Measurements from ENCODE around the gene POLR3B. TPM values are rescaled to one million over a fixed set of nuclear protein-coding genes. Genes with fewer than 3 reads are reported as not detected.

The POLR3B gene
- total and polyA plus RNA-seq, 4 donors, result 2.0 to 8.0 (median 4.0) TPM

- Histone ChIP-seq H3K36me3 (ENCODE audit: control insufficient read depth in 1 of 2, insufficient read depth in 2 of 2, low read length in 1 of 2) (peaks cover 0 to 15% of the 10 kb centered on the region in 2 donors), H3K27ac (ENCODE audit: low read depth in 1 of 2, low read length in 2 of 2) (no peak overlapping the region), H3K4me1 (ENCODE audit: control insufficient read depth in 1 of 2, insufficient read depth in 2 of 2, low read length in 2 of 2) (no peaks in the 10 kb centered on the region), H3K4me3 (ENCODE audit: low read length in 2 of 2) (no peak overlapping the region), H3K27me3 (ENCODE audit: control insufficient read depth in 1 of 2, insufficient read depth in 2 of 2, low read length in 1 of 2) (no peaks in the 10 kb centered on the region), H3K9me3 (ENCODE audit: control insufficient read depth, low read length) (no peaks in the 10 kb centered on the region)
- DNase-seq (no peak), ATAC-seq (ENCODE audit: low FRiP score) (no peak)
- 95 to 97% methylated on average over 6 of the region's 6 CpGs for WGBS, 2 donors
- intact Hi-C loops (cut with DNase I), result no loop called here
These were observed 40.0 kb upstream of the POLR3B start for GRCh38 chr12:106317406-106318082.

- DNase-seq (no peak), ATAC-seq (ENCODE audit: low FRiP score) (no peak)
- WGBS, 2 donors, result 70 to 72% methylated on average over 7 of the region's 7 CpGs
- H3K27ac ChIP-seq (ENCODE audit: low read depth in 1 of 2, low read length in 2 of 2), result no peak overlapping the region
- no peak overlapping the region for H3K4me3 ChIP-seq (ENCODE audit: low read length in 2 of 2)
- H3K4me1 ChIP-seq (ENCODE audit: control insufficient read depth in 1 of 2, insufficient read depth in 2 of 2, low read length in 2 of 2), result no peaks in the 10 kb centered on the region
- H3K27me3 ChIP-seq (ENCODE audit: control insufficient read depth in 1 of 2, insufficient read depth in 2 of 2, low read length in 1 of 2), result no peaks in the 10 kb centered on the region
- intact Hi-C loops (cut with DNase I), result no loop called here
- H3K36me3 ChIP-seq (ENCODE audit: control insufficient read depth in 1 of 2, insufficient read depth in 2 of 2, low read length in 1 of 2), result peaks cover 10 to 17% of the 10 kb centered on the region in 2 donors
- no peaks in the 10 kb centered on the region for H3K9me3 ChIP-seq (ENCODE audit: control insufficient read depth, low read length)
These were observed 36.3 kb upstream of the POLR3B start for GRCh38 chr12:106321139-106321850.

GRCh38 chr12:106323537-106323936, 34.0 kb upstream of the POLR3B start:
- intact Hi-C loops (cut with DNase I), result no loop called here
- Histone ChIP-seq H3K27ac (ENCODE audit: low read depth in 1 of 2, low read length in 2 of 2) (no peak overlapping the region), H3K9me3 (ENCODE audit: control insufficient read depth, low read length) (no peaks in the 10 kb centered on the region), H3K4me3 (ENCODE audit: low read length in 2 of 2) (no peak overlapping the region), H3K36me3 (ENCODE audit: control insufficient read depth in 1 of 2, insufficient read depth in 2 of 2, low read length in 1 of 2) (peaks cover 10 to 11% of the 10 kb centered on the region in 2 donors), H3K27me3 (ENCODE audit: control insufficient read depth in 1 of 2, insufficient read depth in 2 of 2, low read length in 1 of 2) (no peaks in the 10 kb centered on the region), H3K4me1 (ENCODE audit: control insufficient read depth in 1 of 2, insufficient read depth in 2 of 2, low read length in 2 of 2) (no peaks in the 10 kb centered on the region)
- ATAC-seq (ENCODE audit: low FRiP score), result no peak
- no peak for DNase-seq
- 98% methylated on average over 2 of the region's 2 CpGs for WGBS, 2 donors

GRCh38 chr12:106327309-106327869, 30.2 kb upstream of the POLR3B start:
- Histone ChIP-seq H3K4me3 (ENCODE audit: low read length in 2 of 2) (no peak overlapping the region), H3K27ac (ENCODE audit: low read depth in 1 of 2, low read length in 2 of 2) (no peak overlapping the region), H3K9me3 (ENCODE audit: control insufficient read depth, low read length) (no peaks in the 10 kb centered on the region), H3K4me1 (ENCODE audit: control insufficient read depth in 1 of 2, insufficient read depth in 2 of 2, low read length in 2 of 2) (no peaks in the 10 kb centered on the region), H3K27me3 (ENCODE audit: control insufficient read depth in 1 of 2, insufficient read depth in 2 of 2, low read length in 1 of 2) (no peaks in the 10 kb centered on the region), H3K36me3 (ENCODE audit: control insufficient read depth in 1 of 2, insufficient read depth in 2 of 2, low read length in 1 of 2) (peaks cover 8 to 14% of the 10 kb centered on the region in 2 donors)
- WGBS, 2 donors, result 81 to 83% methylated on average over 2 of the region's 2 CpGs
- DNase-seq (no peak), ATAC-seq (ENCODE audit: low FRiP score) (no peak)
- intact Hi-C loops (cut with DNase I), result no loop called here

- Histone ChIP-seq H3K27ac (ENCODE audit: low read depth in 1 of 2, low read length in 2 of 2) (no peak overlapping the region), H3K36me3 (ENCODE audit: control insufficient read depth in 1 of 2, insufficient read depth in 2 of 2, low read length in 1 of 2) (peaks cover 8 to 10% of the 10 kb centered on the region in 2 donors), H3K9me3 (ENCODE audit: control insufficient read depth, low read length) (no peaks in the 10 kb centered on the region), H3K4me3 (ENCODE audit: low read length in 2 of 2) (no peak overlapping the region), H3K27me3 (ENCODE audit: control insufficient read depth in 1 of 2, insufficient read depth in 2 of 2, low read length in 1 of 2) (no peaks in the 10 kb centered on the region), H3K4me1 (ENCODE audit: control insufficient read depth in 1 of 2, insufficient read depth in 2 of 2, low read length in 2 of 2) (no peaks in the 10 kb centered on the region)
- ATAC-seq (ENCODE audit: low FRiP score) (no peak), DNase-seq (no peak)
- WGBS, 2 donors, result 82 to 89% methylated on average over 7 of the region's 7 CpGs
- intact Hi-C loops (cut with DNase I), result no loop called here
These were observed 28.8 kb upstream of the POLR3B start for GRCh38 chr12:106328735-106329134.

GRCh38 chr12:106329231-106329982, 28.1 kb upstream of the POLR3B start:
- DNase-seq (no peak), ATAC-seq (ENCODE audit: low FRiP score) (no peak)
- Histone ChIP-seq H3K36me3 (ENCODE audit: control insufficient read depth in 1 of 2, insufficient read depth in 2 of 2, low read length in 1 of 2) (peaks cover 8 to 10% of the 10 kb centered on the region in 2 donors), H3K9me3 (ENCODE audit: control insufficient read depth, low read length) (no peaks in the 10 kb centered on the region), H3K27ac (ENCODE audit: low read depth in 1 of 2, low read length in 2 of 2) (no peak overlapping the region), H3K27me3 (ENCODE audit: control insufficient read depth in 1 of 2, insufficient read depth in 2 of 2, low read length in 1 of 2) (no peaks in the 10 kb centered on the region), H3K4me3 (ENCODE audit: low read length in 2 of 2) (no peak overlapping the region), H3K4me1 (ENCODE audit: control insufficient read depth in 1 of 2, insufficient read depth in 2 of 2, low read length in 2 of 2) (no peaks in the 10 kb centered on the region)
- intact Hi-C loops (cut with DNase I), result no loop called here
- WGBS, 2 donors, result 66 to 73% methylated on average over 12 of the region's 12 CpGs

GRCh38 chr12:106331599-106331998, 25.9 kb upstream of the POLR3B start:
- no peak overlapping the region for H3K4me3 ChIP-seq (ENCODE audit: low read length in 2 of 2)
- no peak overlapping the region for H3K27ac ChIP-seq (ENCODE audit: low read depth in 1 of 2, low read length in 2 of 2)
- no peak for ATAC-seq (ENCODE audit: low FRiP score)
- WGBS, 2 donors, result 91 to 98% methylated on average over 2 of the region's 2 CpGs
- H3K9me3 ChIP-seq (ENCODE audit: control insufficient read depth, low read length), result no peaks in the 10 kb centered on the region
- no peaks in the 10 kb centered on the region for H3K27me3 ChIP-seq (ENCODE audit: control insufficient read depth in 1 of 2, insufficient read depth in 2 of 2, low read length in 1 of 2)
- intact Hi-C loops (cut with DNase I), result no loop called here
- H3K36me3 ChIP-seq (ENCODE audit: control insufficient read depth in 1 of 2, insufficient read depth in 2 of 2, low read length in 1 of 2), result peaks cover 7 to 9% of the 10 kb centered on the region in 2 donors
- no peak for DNase-seq
- H3K4me1 ChIP-seq (ENCODE audit: control insufficient read depth in 1 of 2, insufficient read depth in 2 of 2, low read length in 2 of 2), result no peaks in the 10 kb centered on the region

- Histone ChIP-seq H3K4me3 (ENCODE audit: low read length in 2 of 2) (no peak overlapping the region), H3K9me3 (ENCODE audit: control insufficient read depth, low read length) (no peaks in the 10 kb centered on the region), H3K27me3 (ENCODE audit: control insufficient read depth in 1 of 2, insufficient read depth in 2 of 2, low read length in 1 of 2) (no peaks in the 10 kb centered on the region), H3K36me3 (ENCODE audit: control insufficient read depth in 1 of 2, insufficient read depth in 2 of 2, low read length in 1 of 2) (peaks cover 7 to 9% of the 10 kb centered on the region in 2 donors), H3K4me1 (ENCODE audit: control insufficient read depth in 1 of 2, insufficient read depth in 2 of 2, low read length in 2 of 2) (no peaks in the 10 kb centered on the region), H3K27ac (ENCODE audit: low read depth in 1 of 2, low read length in 2 of 2) (no peak overlapping the region)
- no peak for ATAC-seq (ENCODE audit: low FRiP score)
- intact Hi-C loops (cut with DNase I), result no loop called here
- DNase-seq, result no peak
These were observed 25.0 kb upstream of the POLR3B start for GRCh38 chr12:106332536-106332935.
